BJ (cell line): ENCODE measurements around the gene ITGAV. TPM values are rescaled to one million over a fixed set of nuclear protein-coding genes. Genes with fewer than 3 reads are reported as not detected.

ENCODE experiments used
- CTCF ChIA-PET: fragments of 350-600 bp; formaldehyde crosslinking; extraction: SDS; loops from one replicate; lab custom pipeline; 2021; ENCODE audit warnings: antibody characterized with exemption, inconsistent platforms; lab: Yijun Ruan, JAX
- POLR2A ChIA-PET: fragments of 300-600 bp; sonication (Branson Sonifier 250); formaldehyde crosslinking; extraction: SDS; loops from one replicate; lab custom pipeline; 2021; ENCODE audit warnings: antibody characterized with exemption; lab: Charles Lee
- DNase-seq: peaks from one replicate; pipeline ENCODE4 v3.0.0-alpha.2; 2011; ENCODE audit warnings: low read depth
- H3K27me3 ChIP-seq: 2 replicates; pipeline ENCODE4 v1.6.0; 2011; ENCODE audit warnings: low read length; ENCODE audit not compliant: control insufficient read depth, insufficient read depth
- H3K36me3 ChIP-seq: 2 replicates; pipeline ENCODE4 v1.5.1; 2011; ENCODE audit warnings: low read length; ENCODE audit not compliant: control insufficient read depth, insufficient read depth
- H3K4me3 ChIP-seq: 2 replicates; pipeline ENCODE4 v1.5.1; 2011; ENCODE audit warnings: low read depth, mild to moderate bottlenecking, control low read depth, low read length
- polyA plus RNA-seq: library from polyadenylated mRNA; depleted of rRNA; stranded (reverse); fragments of >200 nt; gene quantifications from 2 replicates; pipeline ENCODE4 v1.2.3, GENCODE V29; 2011
- TF ChIP-seq, protein P1 (sequence below): IDR thresholded peaks from 2 replicates; pipeline ENCODE4 v1.5.1; 2011; ENCODE audit warnings: low read depth, mild to moderate bottlenecking, control low read depth, inconsistent platforms, low read length, moderate library complexity; ENCODE audit not compliant: insufficient read depth

The ITGAV gene
- polyA plus RNA-seq, 1 experiment = 103 TPM

DNA sequence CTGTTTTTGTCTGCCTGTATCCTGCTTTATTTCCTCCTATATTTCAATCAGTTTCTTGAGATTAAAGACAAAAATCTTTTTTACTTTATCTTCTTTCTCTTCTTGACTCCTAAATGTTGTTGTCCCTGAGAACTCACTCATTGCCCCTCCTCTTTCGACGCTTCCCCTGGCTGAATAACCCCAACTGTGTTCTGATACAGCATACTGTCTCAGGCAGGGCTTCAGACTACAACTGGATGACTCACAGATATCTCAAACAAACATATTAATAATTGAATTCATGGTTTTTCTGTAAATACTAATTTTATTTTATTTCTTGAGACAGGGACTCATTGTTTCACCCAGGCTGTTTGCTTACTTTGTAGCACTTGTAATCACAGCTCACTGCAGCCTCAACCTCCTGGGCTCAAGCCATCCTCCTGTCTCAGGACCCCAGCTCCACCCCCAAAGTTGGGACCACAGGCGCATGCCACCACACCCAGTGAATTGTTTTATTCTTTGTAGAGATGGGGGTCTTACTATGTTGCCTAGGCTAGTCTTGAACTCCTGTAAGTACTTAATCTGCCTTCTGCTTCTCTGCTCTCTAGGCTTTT lies 9.4 kb downstream of the ITGAV start:
- TF ChIP-seq, protein P1, sequence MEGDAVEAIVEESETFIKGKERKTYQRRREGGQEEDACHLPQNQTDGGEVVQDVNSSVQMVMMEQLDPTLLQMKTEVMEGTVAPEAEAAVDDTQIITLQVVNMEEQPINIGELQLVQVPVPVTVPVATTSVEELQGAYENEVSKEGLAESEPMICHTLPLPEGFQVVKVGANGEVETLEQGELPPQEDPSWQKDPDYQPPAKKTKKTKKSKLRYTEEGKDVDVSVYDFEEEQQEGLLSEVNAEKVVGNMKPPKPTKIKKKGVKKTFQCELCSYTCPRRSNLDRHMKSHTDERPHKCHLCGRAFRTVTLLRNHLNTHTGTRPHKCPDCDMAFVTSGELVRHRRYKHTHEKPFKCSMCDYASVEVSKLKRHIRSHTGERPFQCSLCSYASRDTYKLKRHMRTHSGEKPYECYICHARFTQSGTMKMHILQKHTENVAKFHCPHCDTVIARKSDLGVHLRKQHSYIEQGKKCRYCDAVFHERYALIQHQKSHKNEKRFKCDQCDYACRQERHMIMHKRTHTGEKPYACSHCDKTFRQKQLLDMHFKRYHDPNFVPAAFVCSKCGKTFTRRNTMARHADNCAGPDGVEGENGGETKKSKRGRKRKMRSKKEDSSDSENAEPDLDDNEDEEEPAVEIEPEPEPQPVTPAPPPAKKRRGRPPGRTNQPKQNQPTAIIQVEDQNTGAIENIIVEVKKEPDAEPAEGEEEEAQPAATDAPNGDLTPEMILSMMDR = no peak
- Histone ChIP-seq H3K27me3 (no peaks in the 10 kb centered on the region), H3K4me3 (no peak overlapping the region), H3K36me3 (no peaks in the 10 kb centered on the region)
- ChIA-PET CTCF (interaction anchor here (0.5 to 1.0 kb wide), 2 partner anchors 13 to 92 kb away, joined by 3 read pairs; no protein-coding TSS in a partner anchor), POLR2A (no interaction called here)
- no peak for DNase-seq

GRCh38 chr2:186603286-186603685 lies 13.4 kb downstream of the ITGAV start:
- Histone ChIP-seq H3K4me3 (no peak overlapping the region), H3K27me3 (no peaks in the 10 kb centered on the region), H3K36me3 (peaks cover 1% of the 10 kb centered on the region; the same call in 1 of the 2 replicates)
- DNase-seq = no peak
- TF ChIP-seq, protein P1 = no peak
- CTCF ChIA-PET = no interaction called here
- POLR2A ChIA-PET = no interaction called here

- ChIA-PET CTCF (interaction anchor here (1.1 kb wide), 1 partner anchor 25 kb away, joined by 3 read pairs; no protein-coding TSS in a partner anchor), POLR2A (no interaction called here)
- Histone ChIP-seq H3K27me3 (no peaks in the 10 kb centered on the region), H3K4me3 (no peak overlapping the region), H3K36me3 (peaks cover 1% of the 10 kb centered on the region; the same call in 1 of the 2 replicates)
- TF ChIP-seq, protein P1 = no peak
- DNase-seq = no peak
Measured at GRCh38 chr2:186605041-186605440, 15.2 kb downstream of the ITGAV start.

DNA sequence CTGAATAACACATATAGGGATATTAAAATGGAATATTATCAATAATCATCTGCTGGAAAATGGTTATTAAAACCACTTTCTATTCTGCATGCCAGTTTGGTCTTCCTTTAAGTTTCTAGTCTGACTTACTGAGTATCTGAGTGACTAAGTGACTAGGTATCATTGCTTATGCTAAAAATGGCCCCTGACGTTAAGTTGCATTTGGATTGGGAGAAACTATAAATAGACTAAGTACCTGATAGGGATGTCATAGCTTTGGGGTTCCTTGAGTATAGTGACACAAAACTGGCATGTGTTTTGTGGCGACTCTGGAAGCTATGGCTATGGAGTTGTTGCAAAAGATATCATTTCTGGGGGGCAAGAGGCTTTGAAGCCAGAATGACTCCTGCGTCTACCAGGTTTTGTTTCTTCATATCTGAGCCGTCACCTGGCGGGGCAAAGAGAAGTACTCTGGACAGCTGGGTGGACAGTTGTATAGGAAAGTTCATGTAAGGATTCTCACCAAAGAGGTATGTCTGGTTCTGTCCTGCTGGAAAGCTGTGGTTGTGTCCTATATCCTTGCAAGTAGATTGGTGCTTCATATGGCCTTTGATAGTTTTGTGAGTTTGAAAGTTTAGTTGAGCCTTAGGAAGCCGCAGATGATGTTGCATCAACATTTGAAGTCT lies 17.9 kb downstream of the ITGAV start:
- DNase-seq = no peak
- TF ChIP-seq, protein P1 = no peak
- CTCF ChIA-PET = interaction anchor here (1.2 to 2.1 kb wide), 2 partner anchors 10 to 34 kb away, joined by 6 to 8 read pairs; no protein-coding TSS in a partner anchor
- POLR2A ChIA-PET = no interaction called here
- Histone ChIP-seq H3K4me3 (no peak overlapping the region), H3K27me3 (no peaks in the 10 kb centered on the region), H3K36me3 (peaks cover 1% of the 10 kb centered on the region)

GRCh38 chr2:186610785-186611184 lies 20.9 kb downstream of the ITGAV start:
- ChIA-PET CTCF (no interaction called here), POLR2A (no interaction called here)
- peaks cover 1% of the 10 kb centered on the region for H3K36me3 ChIP-seq
- no peaks in the 10 kb centered on the region for H3K27me3 ChIP-seq
- TF ChIP-seq, protein P1 = no peak
- H3K4me3 ChIP-seq = no peak overlapping the region
- no peak for DNase-seq
